NT2/D1 (cell line): ENCODE measurements around the gene NTS.

Source experiments
- DNase-seq: peaks from one replicate; pipeline ENCODE4 v3.0.0-alpha.2; 2011; ENCODE audit warnings: low read depth, low spot score
- H3K27me3 ChIP-seq: 2 replicates; pipeline ENCODE4 v1.6.0; 2011; ENCODE audit warnings: mild to moderate bottlenecking; ENCODE audit not compliant: insufficient read length, insufficient read depth
- H3K36me3 ChIP-seq: 2 replicates; pipeline ENCODE4 v1.6.1; 2011; ENCODE audit warnings: mild to moderate bottlenecking, low read length, mixed read lengths; ENCODE audit not compliant: insufficient read depth, insufficient read length
- H3K4me1 ChIP-seq: 2 replicates; pipeline ENCODE4 v1.5.1; 2011; ENCODE audit not compliant: insufficient read depth, insufficient read length
- H3K4me3 ChIP-seq: 2 replicates; pipeline ENCODE4 v1.5.1; 2011; ENCODE audit warnings: low read depth; ENCODE audit not compliant: insufficient read length
- H3K9ac ChIP-seq: 2 replicates; pipeline ENCODE4 v1.6.0; 2011; ENCODE audit warnings: low read depth; ENCODE audit not compliant: insufficient read length
- H3K9me3 ChIP-seq: 2 replicates; pipeline ENCODE4 v1.5.1; 2011; ENCODE audit warnings: mild to moderate bottlenecking, low read length; ENCODE audit not compliant: insufficient read depth
- SUZ12 ChIP-seq: IDR thresholded peaks from 2 replicates; pipeline ENCODE4 v1.6.1; 2011; ENCODE audit not compliant: insufficient read length, insufficient read depth; ENCODE audit errors: extremely low read depth
- YY1 ChIP-seq: IDR thresholded peaks from 2 replicates; pipeline ENCODE4 v1.6.1; 2011; ENCODE audit not compliant: insufficient read length, insufficient read depth
- ZNF274 ChIP-seq: IDR thresholded peaks from 2 replicates; pipeline ENCODE4 v1.6.1; 2011; ENCODE audit warnings: mild to moderate bottlenecking, low read depth, low read length

Gene NTS, protein sequence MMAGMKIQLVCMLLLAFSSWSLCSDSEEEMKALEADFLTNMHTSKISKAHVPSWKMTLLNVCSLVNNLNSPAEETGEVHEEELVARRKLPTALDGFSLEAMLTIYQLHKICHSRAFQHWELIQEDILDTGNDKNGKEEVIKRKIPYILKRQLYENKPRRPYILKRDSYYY

GRCh38 chr12:85874031-85874461 is at the start of gene NTS:
NTS (plus strand) TSS chr12:85874295; CDS start chr12:85874404, 109 bp downstream.
- no peak for TF ChIP-seq SUZ12
- no peak for TF ChIP-seq ZNF274
- DNase-seq: no peak
- no peaks in the 10 kb centered on the region for H3K4me1 ChIP-seq
- no peaks in the 10 kb centered on the region for H3K9me3 ChIP-seq
- no peaks in the 10 kb centered on the region for H3K36me3 ChIP-seq
- no peaks in the 10 kb centered on the region for H3K27me3 ChIP-seq
- no peak within 1 kb of the TSS for H3K4me3 ChIP-seq
- peak within 1 kb of the TSS; percentile 21 for H3K9ac ChIP-seq

- no peaks in the 10 kb centered on the region for H3K27me3 ChIP-seq
- H3K4me3 ChIP-seq: no peak overlapping the region
- no peaks in the 10 kb centered on the region for H3K36me3 ChIP-seq
- no peak overlapping the region for H3K9ac ChIP-seq
- TF ChIP-seq ZNF274 (no peak), YY1 (no peak), SUZ12 (no peak)
- H3K4me1 ChIP-seq: no peaks in the 10 kb centered on the region
- DNase-seq: no peak
- H3K9me3 ChIP-seq: no peaks in the 10 kb centered on the region
These were observed 48.3 kb upstream of the NTS start for GRCh38 chr12:85825746-85826145.

DNA sequence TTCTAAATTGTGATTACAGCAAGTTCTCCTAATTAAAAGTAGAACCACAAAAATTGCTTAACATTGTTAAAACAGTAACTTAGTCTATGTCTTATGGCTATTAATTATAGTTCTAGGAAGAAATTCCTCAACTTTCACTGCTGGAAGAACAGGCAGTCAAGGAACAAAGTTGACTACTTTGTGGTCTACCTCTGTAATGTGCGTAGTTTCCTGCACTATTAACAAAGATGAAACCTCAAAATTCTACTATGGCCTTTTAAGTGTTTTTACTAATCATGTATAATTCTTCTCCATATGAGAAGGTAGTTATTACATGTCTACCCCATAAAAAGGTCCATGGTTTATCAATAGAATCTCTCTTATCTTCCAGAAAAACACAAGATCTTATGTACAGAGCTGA is 45.5 kb upstream of the NTS start:
- H3K27me3 ChIP-seq: no peaks in the 10 kb centered on the region
- no peaks in the 10 kb centered on the region for H3K9me3 ChIP-seq
- no peak overlapping the region for H3K9ac ChIP-seq
- H3K36me3 ChIP-seq: no peaks in the 10 kb centered on the region
- TF ChIP-seq SUZ12: no peak
- TF ChIP-seq YY1: no peak
- TF ChIP-seq ZNF274: no peak
- no peak overlapping the region for H3K4me3 ChIP-seq
- no peaks in the 10 kb centered on the region for H3K4me1 ChIP-seq
- no peak for DNase-seq

- no peak for TF ChIP-seq ZNF274
- no peak for TF ChIP-seq YY1
- no peak for TF ChIP-seq SUZ12
- Histone ChIP-seq H3K9me3 (no peaks in the 10 kb centered on the region), H3K9ac (no peak overlapping the region), H3K4me3 (no peak overlapping the region), H3K36me3 (no peaks in the 10 kb centered on the region), H3K27me3 (no peaks in the 10 kb centered on the region), H3K4me1 (no peaks in the 10 kb centered on the region)
- DNase-seq: no peak
These were observed 44.7 kb upstream of the NTS start for GRCh38 chr12:85829391-85829790.

GRCh38 chr12:85831327-85831990 is 42.6 kb upstream of the NTS start:
- H3K9me3 ChIP-seq: no peaks in the 10 kb centered on the region
- no peak overlapping the region for H3K9ac ChIP-seq
- H3K27me3 ChIP-seq: no peaks in the 10 kb centered on the region
- no peak overlapping the region for H3K4me3 ChIP-seq
- TF ChIP-seq SUZ12 (no peak), YY1 (no peak), ZNF274 (no peak)
- H3K36me3 ChIP-seq: no peaks in the 10 kb centered on the region
- no peaks in the 10 kb centered on the region for H3K4me1 ChIP-seq
- no peak for DNase-seq

GRCh38 chr12:85833579-85833978 is 40.5 kb upstream of the NTS start:
- Histone ChIP-seq H3K4me3 (no peak overlapping the region), H3K9ac (no peak overlapping the region), H3K4me1 (no peaks in the 10 kb centered on the region), H3K27me3 (no peaks in the 10 kb centered on the region), H3K9me3 (no peaks in the 10 kb centered on the region), H3K36me3 (no peaks in the 10 kb centered on the region)
- no peak for DNase-seq
- TF ChIP-seq SUZ12 (no peak), ZNF274 (no peak), YY1 (no peak)

DNA sequence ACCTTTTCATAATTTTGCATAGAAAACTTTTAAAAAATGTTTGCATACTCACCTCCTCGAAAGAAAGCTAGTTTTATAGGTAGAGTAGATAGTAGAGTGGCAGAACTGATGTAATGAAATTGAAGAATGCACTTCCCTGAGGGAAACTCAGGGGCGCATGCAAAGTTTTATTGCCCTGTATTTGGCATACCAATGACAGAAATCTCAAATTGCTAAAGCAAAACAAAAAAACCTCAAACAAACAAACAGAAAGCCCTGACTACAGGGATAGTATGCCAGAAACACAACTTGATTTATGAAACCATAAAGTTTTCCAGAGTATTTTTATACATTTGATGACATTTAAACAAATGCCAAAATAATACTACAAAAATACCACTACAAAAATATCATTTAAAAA is 39.7 kb upstream of the NTS start:
- no peaks in the 10 kb centered on the region for H3K36me3 ChIP-seq
- H3K4me3 ChIP-seq: no peak overlapping the region
- H3K9ac ChIP-seq: no peak overlapping the region
- H3K27me3 ChIP-seq: no peaks in the 10 kb centered on the region
- no peak for TF ChIP-seq SUZ12
- H3K4me1 ChIP-seq: no peaks in the 10 kb centered on the region
- H3K9me3 ChIP-seq: no peaks in the 10 kb centered on the region
- no peak for DNase-seq
